ENCODE measurements around the gene TMEM63C.

TMEM63C gene

DNA sequence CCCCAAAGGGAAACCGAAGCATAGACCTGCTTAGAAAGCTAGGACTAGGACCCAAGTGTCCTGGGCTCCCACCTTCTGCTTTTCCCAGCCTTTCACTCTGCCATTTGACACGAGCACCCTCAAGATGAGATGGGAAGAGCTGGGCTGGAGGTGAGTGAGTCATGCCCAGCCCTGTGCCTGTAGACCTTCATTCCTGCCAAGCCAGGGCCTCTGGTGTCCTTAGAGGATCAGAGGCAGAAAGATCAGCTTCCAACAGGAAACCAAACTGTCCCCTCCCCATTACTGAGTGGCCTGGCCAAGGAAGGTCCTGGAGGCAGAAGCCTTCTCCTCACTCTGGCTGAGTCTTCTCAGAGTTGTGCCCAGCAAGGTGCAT lies 3.5 kb downstream of the TMEM63C start:
- TF ChIP-seq, protein P1, sequence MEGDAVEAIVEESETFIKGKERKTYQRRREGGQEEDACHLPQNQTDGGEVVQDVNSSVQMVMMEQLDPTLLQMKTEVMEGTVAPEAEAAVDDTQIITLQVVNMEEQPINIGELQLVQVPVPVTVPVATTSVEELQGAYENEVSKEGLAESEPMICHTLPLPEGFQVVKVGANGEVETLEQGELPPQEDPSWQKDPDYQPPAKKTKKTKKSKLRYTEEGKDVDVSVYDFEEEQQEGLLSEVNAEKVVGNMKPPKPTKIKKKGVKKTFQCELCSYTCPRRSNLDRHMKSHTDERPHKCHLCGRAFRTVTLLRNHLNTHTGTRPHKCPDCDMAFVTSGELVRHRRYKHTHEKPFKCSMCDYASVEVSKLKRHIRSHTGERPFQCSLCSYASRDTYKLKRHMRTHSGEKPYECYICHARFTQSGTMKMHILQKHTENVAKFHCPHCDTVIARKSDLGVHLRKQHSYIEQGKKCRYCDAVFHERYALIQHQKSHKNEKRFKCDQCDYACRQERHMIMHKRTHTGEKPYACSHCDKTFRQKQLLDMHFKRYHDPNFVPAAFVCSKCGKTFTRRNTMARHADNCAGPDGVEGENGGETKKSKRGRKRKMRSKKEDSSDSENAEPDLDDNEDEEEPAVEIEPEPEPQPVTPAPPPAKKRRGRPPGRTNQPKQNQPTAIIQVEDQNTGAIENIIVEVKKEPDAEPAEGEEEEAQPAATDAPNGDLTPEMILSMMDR (IDR thresholded peaks at IDR 0.05; ENCODE audit: low read depth, low read length) = no peak
- no peaks in the 10 kb centered on the region for H3K27me3 ChIP-seq (ENCODE audit: insufficient read depth, low read depth, severe bottlenecking)
- DNase-seq = no peak
- no peak overlapping the region for H3K4me3 ChIP-seq (ENCODE audit: low read depth, low read length)
- no peak overlapping the region for H3K27ac ChIP-seq
- H3K9me3 ChIP-seq (ENCODE audit: severe bottlenecking) = no peaks in the 10 kb centered on the region
- no peaks in the 10 kb centered on the region; the same call in 1 of the 2 replicates for H3K36me3 ChIP-seq

DNA sequence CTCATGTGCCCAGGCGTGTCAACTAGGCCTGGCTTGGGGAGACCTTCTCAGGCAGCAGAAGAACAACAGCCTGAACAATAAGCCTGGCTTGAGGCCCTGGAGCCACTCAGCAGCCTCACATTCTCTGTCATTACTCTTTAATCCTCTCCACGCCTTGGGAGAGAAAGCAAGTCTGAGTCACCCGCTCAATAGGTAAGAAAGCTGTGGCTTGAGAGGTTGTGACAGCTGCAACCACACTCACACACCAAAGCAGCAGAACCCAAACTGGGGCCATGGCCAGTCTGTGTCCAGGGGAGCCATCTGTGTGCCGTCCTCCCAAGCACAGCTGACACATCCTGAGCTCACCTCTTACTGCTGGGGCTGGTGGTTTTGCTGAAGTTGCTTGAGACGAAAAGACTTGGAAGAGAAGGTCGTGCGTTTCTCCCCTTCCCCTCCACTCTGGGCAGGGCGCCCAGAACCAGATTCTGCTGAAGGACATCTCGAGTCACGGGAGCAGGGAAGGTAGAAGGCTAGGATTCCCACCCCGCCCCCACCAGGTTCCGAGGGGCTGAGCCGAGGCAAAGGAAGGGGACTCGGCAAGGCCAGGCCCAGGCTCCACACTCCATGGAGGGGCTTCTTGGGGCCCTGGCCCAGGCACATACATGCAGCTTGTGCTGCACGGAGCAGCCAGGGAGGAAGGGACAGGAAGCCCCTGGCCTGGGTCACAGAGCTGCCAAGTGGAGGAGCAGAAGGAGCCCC lies 5.5 kb downstream of the TMEM63C start:
- Histone ChIP-seq H3K27me3 (ENCODE audit: insufficient read depth, low read depth, severe bottlenecking) (no peaks in the 10 kb centered on the region), H3K36me3 (no peaks in the 10 kb centered on the region; the same call in 1 of the 2 replicates), H3K27ac (peak overlapping the region; percentile 89), H3K4me3 (ENCODE audit: low read depth, low read length) (no peak overlapping the region), H3K9me3 (ENCODE audit: severe bottlenecking) (no peaks in the 10 kb centered on the region)
- TF ChIP-seq, protein P1 (IDR thresholded peaks at IDR 0.05; ENCODE audit: low read depth, low read length) = no peak
- peak; percentile 81 for DNase-seq

DNA sequence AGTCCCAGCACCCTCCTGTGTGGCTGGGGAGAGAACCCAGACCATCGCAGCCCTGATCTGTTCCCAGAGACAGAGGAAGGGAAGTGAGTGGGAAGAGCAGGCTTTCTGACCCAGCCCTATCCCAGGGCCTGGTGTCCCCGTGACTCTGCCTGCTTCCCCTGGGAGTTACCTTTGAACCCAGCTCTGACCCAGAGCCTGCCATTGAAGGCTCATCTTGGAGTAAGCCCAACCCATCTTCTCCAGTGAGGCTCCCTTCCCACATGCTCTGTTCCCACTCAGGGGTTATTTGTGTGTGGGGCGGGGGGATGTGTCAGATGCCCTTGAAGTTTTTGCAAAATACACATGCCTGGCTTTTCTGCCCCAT lies 6.0 kb downstream of the TMEM63C start:
- Histone ChIP-seq H3K9me3 (ENCODE audit: severe bottlenecking) (no peaks in the 10 kb centered on the region), H3K27me3 (ENCODE audit: insufficient read depth, low read depth, severe bottlenecking) (no peaks in the 10 kb centered on the region), H3K36me3 (no peaks in the 10 kb centered on the region; the same call in 1 of the 2 replicates), H3K4me3 (ENCODE audit: low read depth, low read length) (no peak overlapping the region), H3K27ac (peak overlapping the region; percentile 89)
- TF ChIP-seq, protein P1 (IDR thresholded peaks at IDR 0.05; ENCODE audit: low read depth, low read length) = no peak
- no peak for DNase-seq

DNA sequence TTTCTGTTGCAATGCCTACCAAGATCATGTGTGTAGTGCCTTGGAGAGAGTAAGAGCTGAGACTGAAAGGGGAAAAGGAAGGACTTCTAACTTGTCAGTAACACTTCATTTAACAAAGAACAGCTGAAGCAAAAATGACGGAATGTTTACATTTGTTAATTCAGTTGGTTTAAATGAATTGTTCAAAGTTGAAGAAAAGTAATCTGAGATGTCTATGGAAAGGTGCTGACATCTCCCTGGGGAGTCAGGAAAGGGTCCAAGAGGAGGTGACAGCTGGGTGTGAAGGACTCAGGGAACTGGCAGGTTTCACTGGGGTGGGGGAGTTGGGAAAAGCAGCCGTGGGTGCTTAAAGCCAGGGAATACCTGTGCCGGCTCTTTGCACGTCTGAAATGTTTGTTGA lies 7.9 kb downstream of the TMEM63C start:
- no peak for DNase-seq
- Histone ChIP-seq H3K4me3 (ENCODE audit: low read depth, low read length) (no peak overlapping the region), H3K27me3 (ENCODE audit: insufficient read depth, low read depth, severe bottlenecking) (no peaks in the 10 kb centered on the region), H3K36me3 (no peaks in the 10 kb centered on the region; the same call in 1 of the 2 replicates), H3K9me3 (ENCODE audit: severe bottlenecking) (no peaks in the 10 kb centered on the region), H3K27ac (no peak overlapping the region)
- TF ChIP-seq, protein P1 (IDR thresholded peaks at IDR 0.05; ENCODE audit: low read depth, low read length) = no peak

DNA sequence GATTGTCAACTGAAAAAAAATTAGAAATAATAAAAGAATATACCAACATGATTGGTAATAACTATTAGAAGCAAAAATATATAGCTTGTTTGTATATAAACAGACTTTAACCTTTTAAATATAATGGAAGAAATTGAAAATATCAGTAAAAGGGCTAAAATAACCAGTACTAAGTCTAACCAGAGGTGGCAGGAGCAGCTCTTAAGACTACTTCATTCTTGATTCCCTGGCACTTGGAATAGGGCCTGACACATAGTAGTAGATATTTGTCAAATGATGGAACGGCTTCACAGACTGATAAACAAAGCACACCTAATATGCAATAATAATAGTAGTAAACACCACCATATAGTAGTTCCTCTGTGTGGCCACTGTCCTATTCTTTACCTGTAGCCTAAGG lies 9.4 kb downstream of the TMEM63C start:
- TF ChIP-seq, protein P1 (IDR thresholded peaks at IDR 0.05; ENCODE audit: low read depth, low read length) = no peak
- no peak overlapping the region for H3K27ac ChIP-seq
- H3K4me3 ChIP-seq (ENCODE audit: low read depth, low read length) = no peak overlapping the region
- no peak for DNase-seq
- no peaks in the 10 kb centered on the region for H3K9me3 ChIP-seq (ENCODE audit: severe bottlenecking)
- H3K36me3 ChIP-seq = no peaks in the 10 kb centered on the region
- H3K27me3 ChIP-seq (ENCODE audit: insufficient read depth, low read depth, severe bottlenecking) = no peaks in the 10 kb centered on the region

DNA sequence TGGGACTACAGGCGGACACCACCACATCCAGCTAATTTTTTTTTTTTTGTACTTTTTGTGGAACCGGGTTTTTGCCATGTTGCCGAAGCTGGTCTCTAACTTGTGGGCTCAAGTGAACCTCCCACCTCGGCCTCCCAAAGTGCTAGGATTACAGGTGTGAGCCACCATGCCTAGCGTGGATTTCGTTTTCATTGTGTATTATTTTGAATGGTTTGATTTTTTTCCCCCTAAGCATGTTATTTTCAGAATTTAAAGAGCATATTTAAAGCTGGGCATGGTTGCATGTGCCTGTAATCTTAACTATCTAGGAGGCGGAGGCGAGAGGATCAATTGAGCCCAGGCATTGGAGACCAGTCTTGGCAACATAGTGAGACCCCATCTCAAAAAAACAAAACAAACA lies 13.1 kb downstream of the TMEM63C start:
- H3K27ac ChIP-seq = no peak overlapping the region
- no peaks in the 10 kb centered on the region for H3K9me3 ChIP-seq (ENCODE audit: severe bottlenecking)
- H3K36me3 ChIP-seq = no peaks in the 10 kb centered on the region
- TF ChIP-seq, protein P1 (IDR thresholded peaks at IDR 0.05; ENCODE audit: low read depth, low read length) = no peak
- no peak overlapping the region for H3K4me3 ChIP-seq (ENCODE audit: low read depth, low read length)
- no peaks in the 10 kb centered on the region for H3K27me3 ChIP-seq (ENCODE audit: insufficient read depth, low read depth, severe bottlenecking)
- no peak for DNase-seq
